ENCODE data around the gene MRFAP1.

MRFAP1 gene

DNA sequence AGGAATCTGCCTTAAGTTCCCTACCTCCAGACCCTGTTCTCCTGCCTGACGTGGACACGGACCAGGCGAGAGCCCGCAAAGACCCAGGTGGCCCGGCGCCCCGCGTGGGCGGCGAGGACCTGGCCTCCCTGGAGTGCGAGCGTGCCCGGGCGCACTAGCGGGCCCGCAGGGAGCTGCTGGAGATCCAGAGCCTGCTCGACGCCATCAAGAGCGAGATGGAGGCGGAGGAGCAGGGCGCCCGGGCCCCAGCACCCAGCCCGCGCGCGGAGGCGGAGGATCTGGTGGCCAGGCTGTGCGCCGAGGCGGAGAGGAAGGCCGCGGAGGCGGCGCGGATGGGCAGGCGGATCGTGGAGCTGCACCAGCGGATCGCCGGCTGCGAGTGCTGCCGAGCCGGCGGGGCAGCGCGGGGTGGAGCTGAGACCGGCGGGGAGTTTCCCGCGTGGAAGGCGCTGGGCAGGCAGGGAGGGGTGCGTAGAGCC is 18.2 kb downstream of the MRFAP1 start:
- H3K4me3 ChIP-seq (ENCODE audit: low read length): peak overlapping the region; percentile 20
- TF ChIP-seq, protein P1, sequence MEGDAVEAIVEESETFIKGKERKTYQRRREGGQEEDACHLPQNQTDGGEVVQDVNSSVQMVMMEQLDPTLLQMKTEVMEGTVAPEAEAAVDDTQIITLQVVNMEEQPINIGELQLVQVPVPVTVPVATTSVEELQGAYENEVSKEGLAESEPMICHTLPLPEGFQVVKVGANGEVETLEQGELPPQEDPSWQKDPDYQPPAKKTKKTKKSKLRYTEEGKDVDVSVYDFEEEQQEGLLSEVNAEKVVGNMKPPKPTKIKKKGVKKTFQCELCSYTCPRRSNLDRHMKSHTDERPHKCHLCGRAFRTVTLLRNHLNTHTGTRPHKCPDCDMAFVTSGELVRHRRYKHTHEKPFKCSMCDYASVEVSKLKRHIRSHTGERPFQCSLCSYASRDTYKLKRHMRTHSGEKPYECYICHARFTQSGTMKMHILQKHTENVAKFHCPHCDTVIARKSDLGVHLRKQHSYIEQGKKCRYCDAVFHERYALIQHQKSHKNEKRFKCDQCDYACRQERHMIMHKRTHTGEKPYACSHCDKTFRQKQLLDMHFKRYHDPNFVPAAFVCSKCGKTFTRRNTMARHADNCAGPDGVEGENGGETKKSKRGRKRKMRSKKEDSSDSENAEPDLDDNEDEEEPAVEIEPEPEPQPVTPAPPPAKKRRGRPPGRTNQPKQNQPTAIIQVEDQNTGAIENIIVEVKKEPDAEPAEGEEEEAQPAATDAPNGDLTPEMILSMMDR (IDR thresholded peaks at IDR 0.05; ENCODE audit: insufficient read depth, low read depth, low read length, missing control alignments): no peak
- peak; percentile 47 for DNase-seq (ENCODE audit: low read depth)

GRCh38 chr4:6659897-6660296 is 19.4 kb downstream of the MRFAP1 start:
- H3K4me3 ChIP-seq (ENCODE audit: low read length): no peak overlapping the region
- DNase-seq (ENCODE audit: low read depth): no peak
- TF ChIP-seq, protein P1 (IDR thresholded peaks at IDR 0.05; ENCODE audit: insufficient read depth, low read depth, low read length, missing control alignments): no peak

DNA sequence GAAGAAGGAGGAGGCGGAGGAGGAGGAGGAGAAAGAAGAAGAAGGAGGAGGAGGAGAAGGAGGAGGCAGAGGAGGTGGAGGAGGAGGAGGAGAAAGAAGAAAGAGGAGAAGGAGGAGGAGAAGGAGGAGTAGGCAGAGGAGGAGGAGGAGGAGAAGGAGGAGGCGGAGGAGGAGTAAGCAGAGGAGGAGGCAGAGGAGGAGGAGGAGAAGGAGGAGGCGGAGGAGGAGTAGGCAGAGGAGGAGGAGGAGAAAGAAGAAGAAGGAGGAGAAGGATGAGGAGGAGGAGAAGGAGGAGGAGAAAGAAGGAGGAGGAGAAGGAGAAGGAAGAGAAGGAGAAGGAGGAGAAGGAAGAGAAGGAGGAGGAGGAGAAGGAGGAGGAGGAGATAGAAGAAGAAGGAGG is 19.9 kb downstream of the MRFAP1 start:
- DNase-seq (ENCODE audit: low read depth): no peak
- H3K4me3 ChIP-seq (ENCODE audit: low read length): no peak overlapping the region
- TF ChIP-seq, protein P1 (IDR thresholded peaks at IDR 0.05; ENCODE audit: insufficient read depth, low read depth, low read length, missing control alignments): no peak

GRCh38 chr4:6662591-6662990 is 22.1 kb downstream of the MRFAP1 start:
- DNase-seq (ENCODE audit: low read depth): no peak
- TF ChIP-seq, protein P1 (IDR thresholded peaks at IDR 0.05; ENCODE audit: insufficient read depth, low read depth, low read length, missing control alignments): no peak

GRCh38 chr4:6663596-6664393 is 23.3 kb downstream of the MRFAP1 start:
- TF ChIP-seq, protein P1 (IDR thresholded peaks at IDR 0.05; ENCODE audit: insufficient read depth, low read depth, low read length, missing control alignments): no peak
- DNase-seq (ENCODE audit: low read depth): no peak
- no peak overlapping the region for H3K4me3 ChIP-seq (ENCODE audit: low read length)

More at GRCh38 chr4:6662591-6662990, 22.1 kb downstream of the MRFAP1 start:
- no peak overlapping the region for H3K4me3 ChIP-seq (ENCODE audit: low read length)

GRCh38 chr4:6665320-6665654 is 24.8 kb downstream of the MRFAP1 start:
- TF ChIP-seq, protein P1 (IDR thresholded peaks at IDR 0.05; ENCODE audit: insufficient read depth, low read depth, low read length, missing control alignments): no peak
- DNase-seq (ENCODE audit: low read depth): no peak
- no peak overlapping the region for H3K4me3 ChIP-seq (ENCODE audit: low read length)

DNA sequence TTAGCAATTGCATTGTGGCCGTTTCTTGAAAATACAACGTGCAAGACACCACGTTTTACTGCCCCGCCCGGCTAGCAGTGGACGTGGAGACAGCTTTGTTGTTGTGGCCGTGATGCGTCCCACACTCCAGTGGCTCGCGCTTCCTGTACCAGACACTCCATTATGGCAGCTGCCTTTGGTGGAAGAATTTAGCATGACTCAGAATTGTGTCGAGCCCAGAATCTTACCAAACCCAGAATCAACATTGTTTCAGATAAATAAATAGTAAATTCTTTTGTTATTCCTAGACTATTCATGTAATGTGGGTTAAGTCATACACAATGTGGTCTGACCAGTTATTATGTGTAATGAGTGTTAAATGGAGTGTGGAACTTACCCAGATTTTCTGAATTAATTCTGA is 27.9 kb downstream of the MRFAP1 start:
- TF ChIP-seq, protein P1 (IDR thresholded peaks at IDR 0.05; ENCODE audit: insufficient read depth, low read depth, low read length, missing control alignments): no peak
- H3K4me3 ChIP-seq (ENCODE audit: low read length): no peak overlapping the region
- peak; percentile 91 for DNase-seq (ENCODE audit: low read depth)
